HepG2 (cell line): ENCODE measurements around the gene PLK3. TPM values are rescaled to one million over a fixed set of nuclear protein-coding genes. Genes with fewer than 3 reads are reported as not detected.

Experiments used
- DNMT3B ChIP-seq: conservative IDR thresholded peaks from 2 replicates; pipeline ENCODE4 v1.6.1; 2016; ENCODE audit warnings: missing biosample characterization, control low read depth
- FLYWCH1 ChIP-seq: sonication (generic); formaldehyde crosslinking; IDR thresholded peaks from 2 replicates; pipeline ENCODE4 v1.8.1; 2023; ENCODE audit warnings: mild to moderate bottlenecking, missing genetic modification reagents
- FOXM1 ChIP-seq: sonication (generic); formaldehyde crosslinking; IDR thresholded peaks from 2 replicates; pipeline ENCODE4 v1.5.0; 2020; ENCODE audit warnings: missing genetic modification reagents
- GABPB1 ChIP-seq: IDR thresholded peaks from 2 replicates; pipeline ENCODE4 v1.6.1; 2016; ENCODE audit warnings: mild to moderate bottlenecking, missing genetic modification reagents, moderate library complexity, missing compliant biosample characterization
- GLMP ChIP-seq: sonication (generic); formaldehyde crosslinking; IDR thresholded peaks from 2 replicates; pipeline ENCODE4 v1.9.0; 2021; ENCODE audit warnings: missing genetic modification reagents, mild to moderate bottlenecking, borderline replicate concordance
- JUN ChIP-seq: sonication (generic); formaldehyde crosslinking; IDR thresholded peaks from 2 replicates; pipeline ENCODE4 v1.4.0; 2020; ENCODE audit warnings: mild to moderate bottlenecking, missing genetic modification reagents
- KLF12 ChIP-seq: sonication (generic); formaldehyde crosslinking; IDR thresholded peaks from 2 replicates; pipeline ENCODE4 v1.4.0; 2020; ENCODE audit warnings: missing genetic modification reagents, borderline replicate concordance
- MYPOP ChIP-seq: sonication (generic); formaldehyde crosslinking; IDR thresholded peaks from 2 replicates; pipeline ENCODE4 v1.8.1; 2023; ENCODE audit warnings: mild to moderate bottlenecking, moderate library complexity, missing genetic modification reagents
- NRL ChIP-seq: sonication (generic); formaldehyde crosslinking; IDR thresholded peaks from 2 replicates; pipeline ENCODE4 v1.5.0; 2020; ENCODE audit warnings: missing genetic modification reagents, mild to moderate bottlenecking, moderate library complexity, borderline replicate concordance
- PPARG ChIP-seq: conservative IDR thresholded peaks from 2 replicates; pipeline ENCODE4 v1.6.1; 2016; ENCODE audit warnings: missing biosample characterization, missing genetic modification reagents
- SKIL ChIP-seq: sonication (generic); formaldehyde crosslinking; IDR thresholded peaks from 2 replicates; pipeline ENCODE4 v1.8.0; 2022; ENCODE audit warnings: missing genetic modification reagents, mild to moderate bottlenecking, moderate library complexity, borderline replicate concordance
- TGIF2 ChIP-seq: IDR thresholded peaks from 2 replicates; pipeline ENCODE4 v1.6.1; 2016; ENCODE audit warnings: control low read depth, missing compliant biosample characterization
- THAP7 ChIP-seq: sonication (generic); formaldehyde crosslinking; IDR thresholded peaks from 2 replicates; pipeline ENCODE4 v1.8.1; 2023; ENCODE audit warnings: mild to moderate bottlenecking, missing genetic modification reagents
- WIZ ChIP-seq: sonication (generic); formaldehyde crosslinking; IDR thresholded peaks from 2 replicates; pipeline ENCODE4 v1.5.1; 2020; ENCODE audit warnings: mild to moderate bottlenecking, missing genetic modification reagents
- ZBTB2 ChIP-seq: sonication (generic); formaldehyde crosslinking; IDR thresholded peaks from 2 replicates; pipeline ENCODE4 v1.8.0; 2022; ENCODE audit warnings: low read depth, missing genetic modification reagents
- ZBTB21 ChIP-seq: sonication (generic); formaldehyde crosslinking; IDR thresholded peaks from 2 replicates; pipeline ENCODE4 v1.4.0; 2020; ENCODE audit warnings: missing genetic modification reagents
- ZC3H13 ChIP-seq: sonication (generic); formaldehyde crosslinking; IDR thresholded peaks from 2 replicates; pipeline ENCODE4 v1.8.1; 2023; ENCODE audit warnings: mild to moderate bottlenecking, missing genetic modification reagents, moderate library complexity
- ZNF205 ChIP-seq: IDR thresholded peaks from 2 replicates; pipeline ENCODE4 v1.6.1; 2018; ENCODE audit warnings: missing biosample characterization, missing genetic modification reagents
- ZNF251 ChIP-seq: sonication (generic); formaldehyde crosslinking; IDR thresholded peaks from 2 replicates; pipeline ENCODE4 v1.9.0; 2021; ENCODE audit warnings: mild to moderate bottlenecking, missing genetic modification reagents
- ZNF501 ChIP-seq: sonication (generic); formaldehyde crosslinking; IDR thresholded peaks from 2 replicates; pipeline ENCODE4 v1.5.1; 2020; ENCODE audit warnings: mild to moderate bottlenecking, moderate library complexity, missing genetic modification reagents
- ZNF670 ChIP-seq: sonication (generic); formaldehyde crosslinking; IDR thresholded peaks from 2 replicates; pipeline ENCODE4 v1.8.0; 2022; ENCODE audit warnings: mild to moderate bottlenecking, missing genetic modification reagents, borderline replicate concordance
- ZNF772 ChIP-seq: sonication (generic); formaldehyde crosslinking; IDR thresholded peaks from 2 replicates; pipeline ENCODE4 v1.5.0; 2020; ENCODE audit warnings: mild to moderate bottlenecking, missing genetic modification reagents
- ZNF773 ChIP-seq: sonication (generic); formaldehyde crosslinking; IDR thresholded peaks from 2 replicates; pipeline ENCODE4 v1.4.0; 2020; ENCODE audit warnings: missing genetic modification reagents, borderline replicate concordance
- polyA plus RNA-seq, 8 experiments: library from polyadenylated mRNA; depleted of rRNA in 3 of 8; stranded (reverse) in 7 of 8; unstranded in 1 of 8; fragments of >200 nt; fragmentation: Illumina TruSeq in 4 of 8; extraction: Trizol in 4 of 8; gene quantifications; 2 replicates each; pipeline versions ENCODE4 v1.2.1 to v1.2.3, GENCODE V29; 2011 to 2016; ENCODE audit warnings: low read depth in 4 of 8, missing spikeins in 1 of 8, mixed read lengths in 1 of 8; ENCODE audit not compliant: insufficient read depth in 1 of 8
- total RNA-seq, 5 experiments: library from RNA; depleted of rRNA; stranded (reverse); fragments of >200 nt; fragmentation: Illumina TruSeq; extraction: Trizol; gene quantifications; 2 replicates each; pipeline ENCODE4 v1.2.3, GENCODE V29; 2016; ENCODE audit warnings: low read depth in 1 of 5

The PLK3 gene
- total and polyA plus RNA-seq, 2 of the 13 experiments (the other 11 are each of a cell fraction or from before 2014, with no cell fraction given), result 9.8 to 16.9 TPM

GRCh38 chr1:44775078-44775929 is 24.9 kb upstream of the PLK3 start, which contains the start of gene RPS8 (continued):
- TF ChIP-seq TGIF2 (CRISPR knock-in tag) (peak; percentile 88; the same call in 1 of the 2 replicates), ZNF501 (CRISPR knock-in tag) (peak; percentile 80), ZNF670 (peak; percentile 94), ZNF773 (CRISPR knock-in tag) (peak; percentile 62; the same call in 1 of the 2 replicates), ZC3H13 (CRISPR knock-in tag) (no peak; the same call in 1 of the 2 replicates), GLMP (CRISPR knock-in tag) (no peak), SKIL (CRISPR knock-in tag) (no peak), ZBTB2 (no peak), JUN (CRISPR knock-in tag) (peak; percentile 57; the same call in 1 of the 2 replicates), NRL (CRISPR knock-in tag) (no peak; the same call in 1 of the 2 replicates), ZBTB21 (no peak; the same call in 1 of the 2 replicates), FLYWCH1 (CRISPR knock-in tag) (no peak), DNMT3B (CRISPR knock-in tag) (peak; percentile 92; the same call in 1 of the 2 replicates), ZNF205 (CRISPR knock-in tag) (peak; percentile 87; the same call in 1 of the 2 replicates), THAP7 (CRISPR knock-in tag) (no peak; the same call in 1 of the 2 replicates), PPARG (CRISPR knock-in tag) (0 out of 2 replicates have a peak, but pooled peaks have one; percentile 49), WIZ (CRISPR knock-in tag) (no peak; the same call in 1 of the 2 replicates), MYPOP (CRISPR knock-in tag) (no peak), GABPB1 (CRISPR knock-in tag) (peak; percentile 75), FOXM1 (CRISPR knock-in tag) (peak; percentile 95), ZNF772 (CRISPR knock-in tag) (no peak; the same call in 1 of the 2 replicates), ZNF251 (CRISPR knock-in tag) (0 out of 2 replicates have a peak, but pooled peaks have one; percentile 36), KLF12 (CRISPR knock-in tag) (peak; percentile 92)
